K562 (cell line): ENCODE data around the gene GALNT18. TPM values are rescaled to one million over a fixed set of nuclear protein-coding genes. Genes with fewer than 3 reads are reported as not detected.

Source experiments
- ATAC-seq: fragments of 200-7000 bp; cut with Tn5 transposase; 3 replicates; pipeline ENCODE4 v1.9.1; 2020; ENCODE audit warnings: moderate library complexity
- BruUV-seq: library from RNA; stranded (reverse); fragments of 400-500 nt; replicated peaks from 2 replicates; lab custom pipeline; 2021; lab: Mats Ljungman, UMichigan
- CTCF ChIA-PET: fragments of 300-600 bp; formaldehyde crosslinking; extraction: SDS; loops from one replicate; lab custom pipeline; 2021; ENCODE audit warnings: low intra/inter-chr PET ratio; lab: Yijun Ruan, JAX
- POLR2A ChIA-PET: fragments of 300-600, 350-650 bp; sonication (Branson Sonifier 250); formaldehyde crosslinking; extraction: SDS; loops from one replicate; lab custom pipeline; 2021; ENCODE audit warnings: antibody characterized with exemption, inconsistent platforms; lab: Yijun Ruan, JAX
- DNase-seq, 4 experiments: peaks; one replicate each; pipeline versions ENCODE4 v3.0.0 to v3.0.0-alpha.2; 2011 to 2018; ENCODE audit warnings: low spot score in 3 of 4, mixed read lengths in 3 of 4; ENCODE audit errors: extremely low read depth in 1 of 4
- FAIRE-seq: peaks from 2 replicates; lab custom pipeline; 2011; peaks lifted over from hg19 to GRCh38; lab: Jason Lieb, UNC
- H2AFZ ChIP-seq: 2 replicates; pipeline ENCODE4 v1.6.0; 2011; ENCODE audit warnings: low read depth, low read length, control low read depth, inconsistent platforms
- H3K27ac ChIP-seq: fragments of 200-600 bp; 3 replicates; pipeline ENCODE4 v1.8.0; 2011; ENCODE audit warnings: low read depth, mild to moderate bottlenecking, control low read depth, inconsistent platforms, low read length, moderate library complexity, mixed read lengths; ENCODE audit errors: extremely low read depth
- H3K27me3 ChIP-seq, 2 experiments: fragments of 300-600 bp in 1 of 2; 2 replicates in 1 of 2; 3 replicates in 1 of 2; pipeline versions ENCODE4 v1.6.0 to v1.8.0; 2011; ENCODE audit warnings: inconsistent platforms in 2 of 2, low read length in 2 of 2, mild to moderate bottlenecking in 1 of 2, mixed read lengths in 1 of 2, moderate library complexity in 1 of 2; ENCODE audit not compliant: control insufficient read depth in 2 of 2, insufficient read depth in 2 of 2
- H3K36me3 ChIP-seq: fragments of 300-600 bp; 3 replicates; pipeline ENCODE4 v1.8.0; 2011; ENCODE audit warnings: mild to moderate bottlenecking, low read length, inconsistent platforms; ENCODE audit not compliant: control insufficient read depth, insufficient read depth
- H3K4me1 ChIP-seq, 2 experiments: fragments of 200-600 bp in 1 of 2; replicated peaks in 1 of 2; 2 replicates in 1 of 2; 3 replicates in 1 of 2; pipeline versions ENCODE4 v1.5.1 to v1.8.0; 2011; ENCODE audit warnings: inconsistent platforms in 2 of 2, low read length in 2 of 2, mild to moderate bottlenecking in 1 of 2, mixed read lengths in 1 of 2, moderate library complexity in 1 of 2; ENCODE audit not compliant: control insufficient read depth in 2 of 2, insufficient read depth in 2 of 2
- H3K4me2 ChIP-seq: 2 replicates; pipeline ENCODE4 v1.6.1; 2011; ENCODE audit warnings: low read length, control low read depth, inconsistent platforms, mixed read lengths; ENCODE audit not compliant: insufficient read depth
- H3K4me3 ChIP-seq: fragments of 200-600 bp; sonication (generic), shearing (Covaris generic); 2 replicates; pipeline ENCODE4 v1.5.1; 2016; ENCODE audit warnings: control low read depth, inconsistent platforms
- H3K79me2 ChIP-seq: fragments of 200-600 bp; 3 replicates; pipeline ENCODE4 v1.8.0; 2011; ENCODE audit warnings: low read length, inconsistent platforms; ENCODE audit not compliant: control insufficient read depth, insufficient read depth
- H3K9ac ChIP-seq, 2 experiments: 2 replicates each; pipeline versions ENCODE4 v1.6.0 to v1.6.1; 2011; ENCODE audit warnings: low read depth in 2 of 2, low read length in 2 of 2, control low read depth in 1 of 2, inconsistent platforms in 1 of 2, mild to moderate bottlenecking in 1 of 2, mixed read lengths in 1 of 2; ENCODE audit not compliant: insufficient read depth in 1 of 2
- H3K9me1 ChIP-seq: one replicate; pipeline ENCODE4 v1.6.0; 2011; ENCODE audit warnings: inconsistent platforms, mild to moderate bottlenecking, low read length, moderate library complexity; ENCODE audit not compliant: control insufficient read depth, insufficient read depth
- H3K9me3 ChIP-seq: replicated peaks from 2 replicates; pipeline ENCODE4 v1.5.1; 2011; ENCODE audit warnings: low read depth, low read length, inconsistent platforms; ENCODE audit not compliant: control insufficient read depth, insufficient read depth
- H4K20me1 ChIP-seq: replicated peaks from 2 replicates; pipeline ENCODE4 v1.6.1; 2011; ENCODE audit warnings: low read length, inconsistent platforms, mixed read lengths; ENCODE audit not compliant: control insufficient read depth, insufficient read depth
- AFF4 ChIP-seq: sonication (generic); formaldehyde crosslinking; IDR thresholded peaks from 2 replicates; pipeline ENCODE4 v1.8.0; 2023; ENCODE audit warnings: mild to moderate bottlenecking, missing genetic modification reagents
- CXXC5 ChIP-seq: fragments of 250-450 bp; sonication (Bioruptor Pico); IDR thresholded peaks from 2 replicates; pipeline ENCODE4 v1.8.0; 2022; ENCODE audit warnings: inconsistent platforms, mild to moderate bottlenecking, moderate library complexity
- KDM5B ChIP-seq: fragments of 200-600 bp; sonication (generic); IDR thresholded peaks from 2 replicates; pipeline ENCODE4 v1.6.1; 2012; ENCODE audit warnings: low read depth, mild to moderate bottlenecking, moderate library complexity, low read length, control low read depth, inconsistent platforms; ENCODE audit not compliant: insufficient replicate concordance
- NFIC ChIP-seq: fragments of 450-650 bp; IDR thresholded peaks from 2 replicates; pipeline ENCODE4 v1.6.1; 2017; ENCODE audit warnings: mild to moderate bottlenecking, inconsistent platforms
- POLR2A ChIP-seq: fragments of 450-650 bp; conservative IDR thresholded peaks from 2 replicates; pipeline ENCODE4 v1.6.1; 2016
- TAF9B ChIP-seq: fragments of 450-650 bp; IDR thresholded peaks from 2 replicates; pipeline ENCODE4 v1.6.1; 2018; ENCODE audit warnings: mild to moderate bottlenecking; ENCODE audit not compliant: partially characterized antibody
- TCF3 ChIP-seq: sonication (generic); formaldehyde crosslinking; IDR thresholded peaks from 2 replicates; pipeline ENCODE4 v1.4.0; 2020; ENCODE audit warnings: mild to moderate bottlenecking, missing genetic modification reagents
- TCF7 ChIP-seq: sonication (generic); IDR thresholded peaks from 2 replicates; pipeline ENCODE4 v1.6.1; 2016; ENCODE audit warnings: antibody characterized with exemption, borderline replicate concordance
- THAP12 ChIP-seq: fragments of 250-450 bp; sonication (Bioruptor Pico); IDR thresholded peaks from 2 replicates; pipeline ENCODE4 v1.9.0; 2021; ENCODE audit warnings: mild to moderate bottlenecking, inconsistent platforms
- TRIM28 ChIP-seq: fragments of 450-650 bp; IDR thresholded peaks from 2 replicates; pipeline ENCODE4 v1.6.1; 2017
- ZBTB34 ChIP-seq: fragments of 250-450 bp; sonication (Bioruptor Pico); IDR thresholded peaks from 2 replicates; pipeline ENCODE4 v1.8.0; 2021; ENCODE audit warnings: mild to moderate bottlenecking, moderate library complexity
- ZBTB8A ChIP-seq: fragments of 450-650 bp; IDR thresholded peaks from 2 replicates; pipeline ENCODE4 v1.6.1; 2018; ENCODE audit warnings: mild to moderate bottlenecking, moderate library complexity; ENCODE audit not compliant: partially characterized antibody
- ZNF175 ChIP-seq: fragments of 200-800 bp; sonication (Bioruptor generic); IDR thresholded peaks from 2 replicates; pipeline ENCODE4 v1.6.1; 2016; ENCODE audit warnings: low read depth, mild to moderate bottlenecking, missing genetic modification characterization, missing compliant biosample characterization
- ZNF282 ChIP-seq: sonication (generic); formaldehyde crosslinking; IDR thresholded peaks from 2 replicates; pipeline ENCODE4 v1.8.1; 2023; ENCODE audit warnings: missing genetic modification reagents
- ZNF408 ChIP-seq: fragments of 250-450 bp; sonication (Bioruptor Pico); IDR thresholded peaks from 2 replicates; pipeline ENCODE4 v1.4.0; 2020; ENCODE audit warnings: low read depth, mild to moderate bottlenecking, moderate library complexity
- ZNF57 ChIP-seq: fragments of 450-650 bp; formaldehyde crosslinking; IDR thresholded peaks from 2 replicates; pipeline ENCODE4 v1.4.0; 2020; ENCODE audit warnings: mild to moderate bottlenecking, moderate library complexity
- WGBS: fragments of 100-300 bp; shearing (Covaris generic); methylation state at CpG from one replicate; pipeline ENCODE4 v1.1.6; 2016; ENCODE audit warnings: low coverage, mixed read lengths; ENCODE audit not compliant: insufficient coverage; ENCODE audit errors: missing lambda C conversion rate; 5-methylcytosine and 5-hydroxymethylcytosine counted together
- in situ Hi-C: fragments of 300-500 bp; cut with MboI; formaldehyde crosslinking; loops from 4 replicates; pipeline ENCODE4 v1.15.0; 2018; ENCODE audit warnings: inconsistent platforms, mixed read lengths
- intact Hi-C: fragments of 100-400 bp; cut with micrococcal nuclease; formaldehyde crosslinking; loops from 2 replicates; pipeline ENCODE4 v1.14.2; 2022
- polyA plus RNA-seq, 8 experiments: library from polyadenylated mRNA; depleted of rRNA in 4 of 8; stranded (reverse) in 5 of 8; unstranded in 3 of 8; fragments of >200 nt; fragmentation: Nextera tagmentation in 2 of 8; fragmentation: Illumina TruSeq in 1 of 8; extraction: Ambion mirVana in 2 of 8; extraction: Trizol in 1 of 8; gene quantifications; 2 replicates each; pipeline versions ENCODE4 v1.2.1 to v1.2.3, GENCODE V29; 2011 to 2014; ENCODE audit warnings: inconsistent platforms in 1 of 8, missing spikeins in 1 of 8
- total RNA-seq, 7 experiments: library from RNA; depleted of rRNA in 6 of 7; stranded (reverse); fragments of >200 nt in 6 of 7; fragmentation: Illumina TruSeq in 2 of 7; extraction: Trizol in 2 of 7; gene quantifications; 2 replicates each; pipeline versions ENCODE4 v1.2.1 to v1.2.3, GENCODE V29; 2011 to 2021; ENCODE audit warnings: low replicate concordance in 1 of 7

The GALNT18 gene
- total and polyA plus RNA-seq, 9 of the 15 experiments (the other 6 are each of a cell fraction or from before 2014, with no cell fraction given) = not detected

- no peaks in the 10 kb centered on the region for H3K4me1 ChIP-seq
- no peak overlapping the region for H2AFZ ChIP-seq
- no peak overlapping the region for H3K9ac ChIP-seq
- CTCF ChIA-PET = no interaction called here
- ATAC-seq (no peak), DNase-seq (no peak), FAIRE-seq (no peak)
- in situ Hi-C loops = no loop called here
- H3K27ac ChIP-seq = no peak overlapping the region
- H4K20me1 ChIP-seq = no peaks in the 10 kb centered on the region
- H3K9me1 ChIP-seq = no peaks in the 10 kb centered on the region
- no TSS peak for BruUV-seq
- H3K27me3 ChIP-seq = peaks cover 0 to 29% of the 10 kb centered on the region in 2 experiments; a peak in 2 of 5 replicates
- no peak for TF ChIP-seq TRIM28
- TF ChIP-seq ZNF175 (CRISPR knock-in tag) = no peak
- TF ChIP-seq KDM5B = no peak
- TF ChIP-seq THAP12 (CRISPR knock-in tag) = no peak
- no peak for TF ChIP-seq ZNF282 (CRISPR knock-in tag)
- TF ChIP-seq AFF4 (CRISPR knock-in tag) = no peak
- TF ChIP-seq TCF3 = no peak
- TF ChIP-seq ZNF57 (CRISPR knock-in tag) = no peak
- TF ChIP-seq CXXC5 (CRISPR knock-in tag) = no peak
- TF ChIP-seq POLR2A = no peak
- TF ChIP-seq ZBTB8A = no peak
- no peak for TF ChIP-seq TCF7
- TF ChIP-seq ZNF408 (CRISPR knock-in tag) = no peak
- no peak for TF ChIP-seq TAF9B
- TF ChIP-seq ZBTB34 = no peak
- no peak for TF ChIP-seq NFIC
- TF ChIP-seq, all 486 proteins: peak for 0
- Histone ChIP-seq H3K9me3 (no peaks in the 10 kb centered on the region), H3K4me2 (no peak overlapping the region), H3K4me3 (no peak overlapping the region), H3K79me2 (no peaks in the 10 kb centered on the region), H3K36me3 (no peaks in the 10 kb centered on the region)
- POLR2A ChIA-PET = no interaction called here
- intact Hi-C loops = no loop called here
- 0% methylated on average over 6 of the region's 6 CpGs for WGBS
Measured at GRCh38 chr11:11297578-11297977, 324.2 kb downstream of the GALNT18 start.
